Measurements from ENCODE around the gene TMEM51.

TMEM51 gene, protein sequence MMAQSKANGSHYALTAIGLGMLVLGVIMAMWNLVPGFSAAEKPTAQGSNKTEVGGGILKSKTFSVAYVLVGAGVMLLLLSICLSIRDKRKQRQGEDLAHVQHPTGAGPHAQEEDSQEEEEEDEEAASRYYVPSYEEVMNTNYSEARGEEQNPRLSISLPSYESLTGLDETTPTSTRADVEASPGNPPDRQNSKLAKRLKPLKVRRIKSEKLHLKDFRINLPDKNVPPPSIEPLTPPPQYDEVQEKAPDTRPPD

DNA sequence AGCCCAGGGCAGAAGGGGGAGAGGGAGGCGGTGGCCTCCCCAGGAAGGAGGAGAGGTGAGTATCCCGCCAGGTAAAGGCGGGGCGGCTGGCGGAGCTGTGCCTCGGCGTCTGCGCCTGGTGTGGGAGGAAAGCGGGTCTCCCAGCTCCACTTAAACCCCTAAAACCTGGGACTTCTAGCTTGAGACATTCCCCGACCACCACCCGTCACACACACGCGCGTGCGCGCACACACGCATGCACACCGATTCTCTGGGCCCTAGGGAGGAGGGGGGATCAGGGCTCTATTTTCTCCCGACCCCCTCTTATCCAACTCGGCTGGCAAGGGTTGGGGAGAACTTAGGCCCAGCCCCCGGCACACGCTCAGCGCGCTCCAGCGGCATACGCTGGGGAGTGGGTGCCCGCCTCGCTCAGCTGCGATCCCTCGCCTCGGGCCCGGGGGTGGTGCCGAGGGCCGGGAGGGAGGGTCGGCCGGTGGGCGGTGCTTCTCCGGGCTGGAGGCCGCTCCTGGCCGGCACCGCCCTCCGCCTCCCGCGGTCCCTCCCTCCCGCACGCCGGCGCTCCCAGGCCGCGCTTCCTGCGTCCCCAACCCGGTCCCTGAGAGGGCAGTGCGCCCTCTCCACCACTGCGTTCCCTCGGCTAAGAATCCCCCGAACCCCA lies at the start of gene TMEM51:
Gene TMEM51 (plus strand): TSS at position 564 of the 658 bp plus-strand sequence. CDS start 61,341 bp downstream, outside the sequence.
- no peak for DNase-seq

DNA sequence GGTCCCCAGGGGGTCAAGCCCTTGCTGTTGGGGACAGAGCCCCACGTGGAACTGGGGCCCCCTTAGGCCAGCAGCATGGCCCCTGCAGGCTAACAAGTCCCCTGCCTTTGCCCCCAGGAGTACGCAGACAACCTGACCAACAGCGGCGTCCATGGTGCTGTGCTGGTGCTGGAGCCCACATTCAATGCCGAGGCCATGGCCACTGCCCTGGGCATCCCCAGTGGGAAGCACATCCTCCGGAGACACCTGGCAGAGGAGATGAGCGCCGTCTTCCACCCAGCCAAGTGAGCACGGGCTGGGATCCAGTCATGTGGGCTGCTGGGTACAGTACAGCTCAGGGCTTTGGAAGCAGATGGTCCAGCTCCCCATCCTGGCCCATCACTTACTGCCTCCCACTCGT lies 49.6 kb upstream of the TMEM51 start:
- no peak for DNase-seq

DNA sequence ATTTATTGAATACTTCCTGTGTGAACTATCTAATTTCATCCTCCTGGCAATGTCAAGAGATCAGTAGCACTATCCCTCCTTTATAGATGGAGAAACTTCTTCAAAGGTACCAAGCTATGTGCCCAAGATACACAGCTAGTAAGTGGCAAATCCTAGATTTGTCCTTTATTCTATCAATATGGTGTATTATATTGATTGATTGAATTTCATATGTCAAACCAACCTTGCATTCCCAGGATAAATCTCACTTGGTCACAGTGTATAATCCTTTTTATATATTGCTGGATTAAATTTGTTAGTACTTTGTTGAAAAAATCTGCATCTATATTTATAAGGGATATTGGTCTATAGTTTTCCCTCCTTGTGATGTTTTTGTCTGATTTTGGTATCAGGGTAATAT lies 48.8 kb upstream of the TMEM51 start:
- DNase-seq = no peak

DNA sequence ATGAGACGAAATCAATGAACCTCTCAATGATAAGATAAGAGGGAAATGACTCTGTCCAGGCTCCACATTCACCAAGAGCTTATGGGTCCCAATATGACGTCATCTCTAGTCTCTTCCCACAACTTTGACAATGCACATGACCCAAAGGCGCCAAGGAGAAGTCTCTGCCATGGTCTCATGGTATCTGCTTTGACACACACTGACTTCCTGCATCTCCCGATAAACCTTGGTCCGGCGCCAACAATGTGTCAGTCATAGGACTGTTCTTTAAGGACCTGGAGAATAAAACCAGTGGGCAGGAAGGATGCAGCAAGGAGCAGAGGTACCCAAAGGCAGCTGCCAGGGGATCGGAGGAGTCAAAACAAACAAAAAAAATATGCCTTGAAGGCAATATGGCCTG lies 46.9 kb upstream of the TMEM51 start:
- DNase-seq = no peak

DNA sequence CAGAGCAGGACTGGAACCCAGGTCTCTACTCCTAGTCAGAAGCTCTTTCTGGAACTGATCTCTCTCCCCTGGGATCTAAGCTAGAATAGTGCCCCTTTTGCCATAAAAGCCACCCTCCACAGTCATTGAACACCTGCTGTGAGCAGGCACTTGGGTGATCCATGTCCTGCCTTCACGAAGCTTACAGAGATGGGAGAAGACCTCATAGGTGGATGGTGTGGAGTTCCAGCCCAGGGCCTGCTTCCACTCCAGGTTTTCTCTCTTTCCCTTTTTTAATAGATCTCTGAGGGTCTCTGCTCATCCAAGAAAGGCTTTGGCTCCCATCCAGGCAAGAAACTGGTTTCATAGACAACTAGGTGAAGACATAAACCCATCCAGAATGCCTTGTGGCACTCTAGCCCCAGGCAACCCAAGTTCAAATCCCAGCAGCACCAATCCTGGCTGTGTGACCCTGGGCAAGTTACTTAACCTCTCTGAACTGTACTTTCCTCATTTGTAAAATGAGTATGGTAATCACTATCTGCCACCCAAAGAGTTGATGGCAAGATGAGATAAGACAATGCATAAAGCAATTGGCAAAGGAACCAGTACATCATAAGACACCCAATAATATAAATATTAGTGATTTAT lies 46.4 kb upstream of the TMEM51 start:
- DNase-seq = no peak

DNA sequence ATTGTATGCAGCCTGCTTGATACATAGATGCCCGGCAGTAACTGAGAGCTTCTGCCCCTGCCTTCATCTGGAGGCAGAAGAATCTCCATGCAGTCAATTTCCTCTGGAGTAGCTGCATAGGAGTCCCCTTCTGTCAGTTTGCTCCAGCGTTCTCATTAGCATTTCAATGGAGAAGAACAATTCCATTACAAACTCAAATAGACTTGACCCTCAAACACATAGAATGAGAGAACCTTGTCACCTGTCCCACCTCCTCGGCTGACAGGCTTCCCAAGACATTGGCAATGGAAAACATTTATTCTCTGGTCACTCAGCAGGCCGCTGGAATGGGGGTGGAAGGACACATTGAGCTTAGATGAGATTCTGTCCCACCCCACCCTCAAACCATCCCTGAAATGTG lies 45.6 kb upstream of the TMEM51 start:
- no peak for DNase-seq

DNA sequence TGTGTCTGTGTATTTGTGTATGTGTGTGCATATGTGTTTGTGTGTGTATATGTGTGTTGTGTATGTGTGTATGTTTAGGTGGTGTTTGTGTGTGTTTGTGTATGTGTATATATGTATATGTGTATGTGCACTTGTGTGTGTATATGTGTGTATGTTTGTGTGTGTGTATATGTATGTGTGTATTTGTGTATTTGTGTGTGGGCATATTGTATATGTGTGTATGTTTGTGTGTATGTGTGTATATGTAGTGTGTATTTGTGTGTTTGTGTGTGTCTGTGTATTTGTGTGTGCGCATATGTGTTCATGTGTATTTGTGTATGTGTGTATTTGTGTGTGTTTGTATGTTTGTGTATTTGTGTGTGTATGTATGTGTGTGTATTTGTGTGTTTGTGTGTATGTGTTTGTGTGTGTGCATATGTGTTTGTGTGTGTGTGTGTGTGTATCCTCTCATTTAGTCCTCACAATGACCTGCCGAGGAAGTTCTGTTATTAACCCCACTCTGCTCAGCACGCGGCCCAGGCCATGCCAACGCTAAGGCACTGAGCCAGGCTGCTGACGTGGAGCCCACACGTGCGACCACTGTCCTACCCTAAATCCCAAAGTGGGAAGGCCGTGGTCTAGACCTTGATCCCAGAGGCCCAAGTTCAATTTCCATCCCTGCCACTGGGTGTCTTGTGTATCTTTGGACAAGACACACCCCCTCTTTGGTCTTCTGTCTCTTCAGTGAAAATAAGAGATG lies 43.2 kb upstream of the TMEM51 start:
- DNase-seq = no peak

DNA sequence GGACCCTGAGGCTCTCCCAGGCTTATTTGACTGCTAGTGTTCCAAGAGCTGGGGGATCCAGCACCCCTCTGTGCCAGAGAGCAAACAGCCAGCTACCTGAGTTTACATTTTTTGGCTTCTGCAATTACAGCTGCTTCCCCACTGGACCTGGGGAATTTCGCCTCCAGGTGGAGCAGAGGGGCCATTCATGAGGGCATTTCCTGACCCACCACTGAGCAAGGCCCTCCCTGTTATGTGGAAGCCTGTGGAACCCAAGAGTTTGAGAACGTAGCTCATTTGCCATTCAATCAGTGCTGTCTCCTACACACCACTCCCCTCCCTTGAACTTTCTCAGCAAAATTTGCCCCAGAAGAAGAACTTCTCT lies 42.7 kb upstream of the TMEM51 start:
- DNase-seq = no peak

DNA sequence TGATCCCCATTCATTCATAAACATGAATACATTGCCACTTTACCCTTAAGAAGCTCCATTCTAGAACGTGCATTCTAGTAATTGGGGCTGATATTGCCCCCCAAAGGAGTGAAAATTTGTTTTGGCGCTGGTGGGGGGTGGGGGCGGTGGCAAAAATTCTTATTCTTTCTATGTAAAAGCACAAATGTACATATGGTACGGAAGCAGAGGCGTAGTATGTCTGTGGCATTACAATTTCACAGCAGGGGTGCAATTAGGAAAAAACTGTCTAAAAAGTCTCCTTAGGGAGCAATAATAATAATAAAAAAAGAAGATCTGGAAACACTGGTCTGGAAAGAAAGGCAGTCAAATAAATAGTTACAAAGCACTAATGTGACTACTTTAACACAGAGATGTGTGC lies 40.4 kb upstream of the TMEM51 start:
- no peak for DNase-seq

DNA sequence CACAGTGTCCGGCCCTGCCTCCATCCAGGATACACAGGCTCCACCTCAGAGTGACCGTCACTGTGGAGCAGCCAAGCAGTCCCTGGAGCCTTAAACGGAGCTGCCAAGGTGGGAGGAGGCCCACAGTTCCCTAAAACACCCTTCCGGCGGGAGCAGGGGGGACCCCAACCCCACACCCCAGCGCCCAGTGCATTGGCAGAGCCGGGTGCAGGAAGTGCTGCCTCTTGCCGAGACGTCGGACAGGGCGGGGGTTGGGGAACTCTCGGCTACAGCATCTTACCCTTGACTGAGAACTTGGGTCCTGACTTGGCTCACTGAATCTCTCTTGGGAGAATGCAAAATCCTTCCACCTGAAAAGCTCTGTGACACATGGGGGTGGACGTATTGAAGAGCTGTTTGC lies 38.7 kb upstream of the TMEM51 start:
- no peak for DNase-seq

DNA sequence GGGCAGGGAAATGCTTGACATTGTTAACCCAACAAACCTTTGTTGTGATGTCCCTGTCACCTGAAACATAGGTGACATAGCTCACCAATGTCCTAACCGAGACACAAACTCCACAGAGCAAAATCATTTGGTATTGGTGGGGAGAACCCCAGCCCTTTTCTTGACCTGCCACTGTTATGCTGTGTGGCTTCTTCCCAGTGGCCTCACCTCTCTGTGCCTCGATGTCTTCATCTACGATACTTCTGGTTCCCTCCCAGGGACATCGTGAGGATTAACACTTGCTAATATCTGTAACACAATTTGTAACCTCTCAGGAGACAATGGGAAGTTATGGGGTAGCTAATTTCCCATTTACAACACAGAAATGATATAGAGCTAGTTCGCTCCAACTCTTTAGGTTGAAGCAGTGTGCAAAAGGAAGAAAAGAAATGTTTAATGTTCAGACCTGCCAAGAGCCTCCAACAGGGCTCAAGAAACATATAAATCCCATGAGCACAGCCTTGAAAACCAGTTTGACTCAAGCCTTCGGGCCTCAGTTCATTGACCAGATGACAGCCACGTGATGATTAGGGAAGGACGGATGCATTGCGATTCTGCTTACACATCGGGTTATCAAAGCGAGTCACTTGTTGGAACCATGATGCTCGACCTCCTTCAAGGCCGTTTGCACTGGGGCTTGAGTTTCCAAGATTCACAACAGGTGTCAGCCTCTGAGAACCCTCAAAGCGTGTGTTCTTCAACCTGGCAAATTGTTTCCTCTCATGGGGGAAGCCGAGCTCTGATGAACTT lies 37.8 kb upstream of the TMEM51 start:
- DNase-seq = no peak

DNA sequence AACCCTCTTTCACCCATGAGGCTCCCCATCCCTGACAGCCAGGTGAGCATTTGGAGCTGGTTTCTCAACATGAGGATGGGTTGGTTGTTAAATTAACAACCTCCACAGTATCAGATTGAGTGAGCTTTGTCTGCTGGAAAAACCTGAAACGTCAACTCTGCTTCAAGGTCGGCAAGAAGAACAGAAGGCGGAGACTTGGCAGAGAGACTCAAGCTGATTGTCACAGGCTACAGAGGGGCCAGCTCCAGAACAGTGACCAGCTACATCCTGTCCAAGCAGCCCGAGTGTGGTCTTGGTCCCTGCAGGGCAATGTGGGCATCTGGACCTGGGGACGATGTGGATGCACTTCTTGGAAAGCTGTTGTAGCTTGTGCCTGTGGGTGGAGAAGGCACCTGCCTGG lies 36.6 kb upstream of the TMEM51 start:
- no peak for DNase-seq

DNA sequence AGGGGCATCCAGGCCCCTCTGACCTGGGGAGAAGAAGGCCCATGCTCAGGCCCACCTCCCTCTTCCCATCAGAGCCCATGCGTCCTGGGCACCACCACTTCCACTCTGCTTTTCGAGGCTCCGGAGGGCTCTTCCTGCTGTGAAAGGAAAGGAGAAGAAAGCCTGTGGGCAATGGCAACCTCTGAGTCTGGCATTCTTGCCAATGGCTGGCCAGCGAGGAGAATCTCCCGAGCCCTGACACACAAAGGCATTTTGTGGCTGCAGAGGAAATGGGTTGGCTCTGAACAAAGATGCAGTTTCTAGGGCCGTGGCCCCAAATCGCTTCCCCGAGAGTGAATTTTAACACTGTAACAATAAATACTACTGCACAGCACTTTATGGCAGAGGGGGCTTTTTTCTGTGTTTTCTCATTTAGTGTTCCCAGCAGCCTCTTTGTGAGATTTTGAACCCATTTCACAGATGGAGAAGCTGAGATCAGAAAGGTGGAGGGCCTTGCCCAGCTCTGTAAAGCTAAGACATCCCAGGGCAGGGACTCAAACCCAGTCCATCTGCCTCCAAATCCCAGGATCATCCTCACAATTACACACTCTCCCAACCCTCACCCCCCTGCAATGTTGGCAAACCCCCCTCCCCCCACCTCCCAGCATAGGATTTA lies 35.7 kb upstream of the TMEM51 start:
- no peak for DNase-seq

DNA sequence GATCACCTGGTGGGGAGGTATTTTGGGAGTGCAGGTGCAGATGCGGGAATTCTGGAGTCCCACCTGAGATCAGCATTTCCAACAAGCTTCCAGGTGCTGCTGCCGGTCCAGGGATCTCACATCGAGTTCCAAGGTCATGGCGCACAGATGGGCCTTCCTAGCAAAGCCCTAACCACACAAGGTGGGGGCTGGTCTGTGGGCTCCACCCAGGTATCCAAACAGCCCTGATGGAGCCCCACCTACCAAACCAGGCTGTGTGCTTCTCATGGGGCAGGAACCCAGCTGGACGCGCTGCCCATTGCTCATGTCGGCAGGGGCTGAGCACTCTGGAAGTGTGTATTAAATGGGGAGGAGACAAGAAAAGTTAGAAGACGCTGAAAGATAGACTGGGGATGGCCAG lies 35.0 kb upstream of the TMEM51 start:
- DNase-seq = no peak

DNA sequence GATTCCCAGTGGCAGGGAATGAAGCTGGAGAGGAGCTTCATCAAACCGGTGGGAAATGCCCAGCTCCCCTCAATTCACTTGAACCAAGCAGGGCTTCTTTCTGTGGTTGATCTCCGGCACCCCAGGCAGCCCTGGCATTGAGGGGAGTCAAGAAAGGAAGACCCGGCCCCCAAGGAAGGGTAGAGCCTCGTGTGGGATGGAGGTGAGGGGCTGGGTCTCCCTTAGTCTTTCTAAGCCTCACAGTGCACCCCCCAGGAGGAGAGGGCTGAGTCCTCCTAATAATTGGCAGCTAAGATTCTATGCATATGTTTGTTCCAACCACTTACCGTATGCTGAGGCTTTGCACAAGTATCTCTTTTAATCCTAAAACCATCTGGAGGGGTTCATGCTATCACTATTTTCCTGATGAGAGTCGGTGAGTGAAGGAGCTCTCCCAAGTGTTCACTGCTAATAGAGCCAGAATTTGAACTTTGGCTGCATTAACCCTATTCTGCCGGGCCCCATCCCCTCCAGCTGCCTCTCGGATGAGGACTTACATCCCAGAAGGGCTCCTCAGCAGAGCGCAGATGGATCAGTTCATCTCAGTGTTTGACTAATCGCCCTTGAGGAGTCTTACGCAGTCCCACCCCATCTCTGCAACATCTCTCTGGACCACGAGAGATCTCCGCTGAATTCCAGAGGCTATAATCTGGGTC lies 33.1 kb upstream of the TMEM51 start:
- no peak for DNase-seq

DNA sequence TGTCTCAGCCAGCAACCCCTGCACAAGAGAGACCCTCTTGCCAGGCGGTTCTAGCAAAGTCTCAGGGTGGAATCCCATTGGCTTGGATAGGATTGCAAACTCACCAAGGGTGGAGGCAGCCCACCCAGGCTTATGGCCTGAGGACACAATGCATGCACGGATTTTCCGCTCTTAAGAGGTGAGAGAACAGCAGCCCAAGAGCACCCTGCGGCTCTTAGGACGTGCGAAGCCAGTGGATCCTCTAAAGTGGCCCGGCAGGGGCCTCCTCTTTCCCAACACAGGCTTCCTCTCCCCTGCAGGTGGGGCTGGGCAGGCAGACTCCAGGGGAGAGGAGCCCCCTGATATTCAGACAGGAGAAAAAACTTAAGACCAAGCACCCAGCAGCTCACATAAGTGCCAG lies 31.2 kb upstream of the TMEM51 start:
- no peak for DNase-seq

DNA sequence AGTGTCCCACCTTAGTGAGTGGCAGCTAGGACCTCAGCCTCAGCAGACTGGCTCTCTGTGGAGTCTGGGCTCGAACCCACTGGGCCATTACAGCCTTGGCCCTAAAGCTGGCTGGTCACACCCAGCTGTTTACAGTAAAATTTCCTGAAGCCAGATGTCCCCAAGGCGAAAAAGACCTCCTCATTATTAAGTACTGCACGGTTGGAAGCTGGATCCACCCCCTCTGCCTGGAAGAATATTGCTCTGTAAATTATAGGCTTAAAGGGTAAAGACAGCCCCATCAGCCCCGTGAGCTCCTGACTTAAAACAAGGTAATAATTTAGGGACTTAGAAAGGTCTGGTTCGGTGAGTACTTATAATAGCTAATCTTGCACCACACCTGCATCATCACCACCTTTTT lies 30.3 kb upstream of the TMEM51 start:
- DNase-seq = no peak

DNA sequence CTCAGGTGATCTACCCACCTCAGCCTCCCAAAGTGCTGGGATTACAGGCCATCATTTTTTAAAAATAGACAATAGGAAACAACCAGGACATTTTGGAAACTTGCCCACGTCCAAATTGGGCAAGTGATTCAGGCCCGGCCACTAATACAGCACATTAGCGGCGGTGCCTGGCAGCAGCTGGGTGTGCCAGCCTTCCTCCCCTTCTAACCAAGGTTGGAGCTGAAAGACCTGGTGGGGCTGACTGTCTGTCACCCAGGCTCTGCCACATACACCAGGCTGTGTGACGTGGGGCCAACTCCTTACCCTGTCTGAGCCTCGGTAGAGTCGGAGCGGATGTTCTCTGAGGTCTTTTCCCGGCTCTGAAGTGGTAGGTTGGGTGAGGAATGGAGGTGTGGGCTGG lies 29.6 kb upstream of the TMEM51 start:
- no peak for DNase-seq

DNA sequence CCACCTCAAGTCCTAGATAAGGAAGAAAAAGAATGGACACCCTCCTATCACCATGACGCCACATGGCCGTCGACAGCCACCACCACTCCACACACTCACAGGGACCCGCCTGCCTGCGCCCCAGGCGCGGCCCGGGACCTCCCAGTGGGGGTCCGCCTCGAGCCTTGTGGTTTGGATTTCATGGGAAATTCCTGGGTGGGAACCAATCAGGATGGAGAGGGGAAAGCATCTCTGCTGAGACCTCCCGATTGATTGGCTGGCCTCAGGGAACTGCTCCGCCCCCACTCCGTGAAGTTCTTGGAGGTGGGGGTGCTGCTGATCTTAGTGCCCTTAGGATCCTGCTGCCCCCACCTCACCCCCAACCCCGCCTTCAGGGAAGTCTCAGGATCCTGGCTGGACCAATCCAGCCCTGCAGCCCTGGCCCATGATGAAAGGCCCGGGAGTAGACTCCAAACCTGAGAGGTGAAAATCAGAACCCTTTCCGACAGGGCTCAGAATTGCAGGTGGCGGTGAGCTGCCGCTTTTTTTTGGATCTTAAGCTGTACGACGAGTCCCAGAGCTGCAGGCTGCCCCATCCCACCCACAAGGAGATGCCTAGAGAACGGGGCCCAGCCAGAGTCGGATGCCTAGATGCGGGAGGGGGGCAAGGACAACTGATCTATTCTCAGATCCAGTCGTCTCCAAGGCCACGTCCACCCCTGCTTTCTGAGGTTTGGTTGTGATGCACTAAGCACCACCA lies 29.0 kb upstream of the TMEM51 start:
- DNase-seq = no peak

DNA sequence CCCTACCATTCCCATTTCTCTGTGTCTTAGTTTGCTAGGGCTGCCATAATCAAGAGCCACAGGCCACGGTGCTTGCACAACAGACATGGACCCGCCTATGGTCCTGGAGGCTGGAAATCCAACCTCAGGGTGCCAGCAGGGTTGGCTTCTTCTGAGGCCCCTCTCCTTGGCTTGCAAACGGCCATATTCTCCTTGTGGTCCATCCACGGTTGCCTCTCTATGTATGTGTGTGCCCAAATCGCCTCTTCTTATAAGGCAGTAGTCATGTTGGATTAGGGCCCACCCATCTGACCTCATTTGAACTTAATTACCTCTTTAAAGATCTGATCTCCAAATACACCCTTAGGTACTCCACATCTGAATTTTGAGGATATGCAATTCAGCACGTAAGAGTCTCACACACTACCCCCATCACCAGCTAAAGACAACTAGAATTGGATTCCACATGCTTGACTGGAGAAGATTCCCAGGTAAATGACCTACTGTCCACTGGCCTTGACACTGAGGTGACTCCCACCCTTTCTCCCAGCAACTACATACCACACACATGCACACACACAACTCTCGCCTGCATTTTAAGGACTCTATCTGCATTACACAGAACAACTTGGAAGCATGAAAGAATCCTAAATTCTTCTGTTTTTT lies 28.3 kb upstream of the TMEM51 start:
- DNase-seq = no peak

DNA sequence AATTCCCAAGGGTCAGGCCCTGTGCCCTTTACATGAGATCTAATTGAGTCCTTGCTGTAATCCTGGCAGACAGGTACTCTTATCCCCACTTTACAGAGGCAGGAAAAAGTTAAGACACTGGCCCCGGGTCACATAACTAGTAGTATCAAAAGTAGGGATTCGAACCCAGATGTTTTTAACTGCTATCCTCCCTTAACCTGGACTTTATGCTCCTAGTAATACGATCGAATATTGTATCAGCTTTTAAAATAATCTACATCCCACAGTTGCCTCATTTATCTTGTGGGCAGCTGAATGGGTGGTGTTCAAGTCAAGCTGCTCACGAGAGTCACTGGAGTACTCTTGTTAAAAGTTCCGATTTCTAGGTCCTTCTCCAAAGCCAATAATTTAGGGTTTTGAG lies 25.5 kb upstream of the TMEM51 start:
- DNase-seq = no peak
